HG03558 (cell line): ENCODE data around the gene USF3.

Experiments used
- ATAC-seq: cut with Tn5 transposase; IDR thresholded peaks from one replicate; pipeline ENCODE4 v1.9.1; 2021; ENCODE audit warnings: moderate number of reproducible peaks; ENCODE audit not compliant: unreplicated experiment; ENCODE audit errors: extremely low read depth

Gene USF3

GRCh38 chr3:113695786-113696645 lies at the start of gene USF3:
Gene USF3, minus strand, starts transcription at chr3:113696642. Its CDS starts 21,764 bp downstream, at chr3:113674878.
- peak; percentile 35 for ATAC-seq

GRCh38 chr3:113745756-113746547 lies 49.5 kb upstream of the USF3 start, which contains the start of gene NAA50:
Gene NAA50, minus strand, starts transcription at chr3:113746249. Its CDS starts 300 bp downstream, at chr3:113745949.
- peak; percentile 20 for ATAC-seq

- peak; percentile 45 for ATAC-seq
Observed at GRCh38 chr3:113744941-113745755, 48.7 kb upstream of the USF3 start.

- ATAC-seq, result no peak
Observed at GRCh38 chr3:113743006-113743630, 46.7 kb upstream of the USF3 start.

GRCh38 chr3:113741620-113742019 lies 45.2 kb upstream of the USF3 start:
- ATAC-seq, result no peak

GRCh38 chr3:113741086-113741485 lies 44.6 kb upstream of the USF3 start:
- no peak for ATAC-seq

- ATAC-seq, result no peak
Observed at GRCh38 chr3:113736548-113737089, 40.2 kb upstream of the USF3 start.

GRCh38 chr3:113731694-113732093 lies 35.3 kb upstream of the USF3 start:
- ATAC-seq, result no peak

- ATAC-seq, result no peak
Observed at GRCh38 chr3:113730550-113730949, 34.1 kb upstream of the USF3 start.

- no peak for ATAC-seq
Observed at GRCh38 chr3:113728661-113729060, 32.2 kb upstream of the USF3 start.

GRCh38 chr3:113721636-113722035 lies 25.2 kb upstream of the USF3 start:
- ATAC-seq, result no peak

GRCh38 chr3:113719758-113720157 lies 23.3 kb upstream of the USF3 start:
- no peak for ATAC-seq

- no peak for ATAC-seq
Observed at GRCh38 chr3:113719294-113719693, 22.9 kb upstream of the USF3 start.

- ATAC-seq, result no peak
Observed at GRCh38 chr3:113717818-113718217, 21.4 kb upstream of the USF3 start.

- ATAC-seq, result no peak
Observed at GRCh38 chr3:113717308-113717707, 20.9 kb upstream of the USF3 start.

- ATAC-seq, result no peak
Observed at GRCh38 chr3:113714702-113715101, 18.3 kb upstream of the USF3 start.

GRCh38 chr3:113712129-113712528 lies 15.7 kb upstream of the USF3 start:
- ATAC-seq, result no peak

- no peak for ATAC-seq
Observed at GRCh38 chr3:113707835-113708234, 11.4 kb upstream of the USF3 start.

GRCh38 chr3:113698956-113699355 lies 2.5 kb upstream of the USF3 start:
- no peak for ATAC-seq
